SIG-M5 treated with dmso at 0.1 percent for 504 hours (cell line): ENCODE results near the gene TRIM46.

ENCODE experiments used
- DNase-seq: peaks from one replicate; lab custom pipeline; 2025; ENCODE audit not compliant: unreplicated experiment; lab: John Stamatoyannopoulos, UW

TRIM46 gene

GRCh38 chr1:155173478-155174323, at the start of gene TRIM46:
Gene TRIM46 (plus strand): TSS chr1:155173849. CDS start chr1:155173967, 118 bp downstream.
- DNase-seq = peak; percentile 68

GRCh38 chr1:155124503-155125463, 48.9 kb upstream of the TRIM46 start:
- no peak for DNase-seq

- DNase-seq = no peak
Measured at GRCh38 chr1:155125511-155125945, 48.1 kb upstream of the TRIM46 start.

GRCh38 chr1:155125946-155126555, 47.6 kb upstream of the TRIM46 start:
- DNase-seq = no peak

- DNase-seq = no peak
Measured at GRCh38 chr1:155126556-155127104, 47.0 kb upstream of the TRIM46 start.

GRCh38 chr1:155127105-155127966, 46.3 kb upstream of the TRIM46 start, which contains the start of gene EFNA1:
Gene EFNA1 (plus strand): TSS chr1:155127876. CDS start chr1:155127978, 102 bp downstream.
- peak; percentile 41 for DNase-seq

GRCh38 chr1:155127967-155128754, 45.5 kb upstream of the TRIM46 start:
- DNase-seq = no peak

- DNase-seq = no peak
Measured at GRCh38 chr1:155128755-155129473, 44.7 kb upstream of the TRIM46 start.

- DNase-seq = no peak
Measured at GRCh38 chr1:155130272-155131006, 43.2 kb upstream of the TRIM46 start.

- no peak for DNase-seq
Measured at GRCh38 chr1:155131285-155131684, 42.4 kb upstream of the TRIM46 start.

- no peak for DNase-seq
Measured at GRCh38 chr1:155131856-155132255, 41.8 kb upstream of the TRIM46 start.

- no peak for DNase-seq
Measured at GRCh38 chr1:155133799-155134281, 39.8 kb upstream of the TRIM46 start.

- no peak for DNase-seq
Measured at GRCh38 chr1:155134322-155134721, 39.3 kb upstream of the TRIM46 start.

GRCh38 chr1:155134880-155135414, 38.7 kb upstream of the TRIM46 start:
- DNase-seq = peak; percentile 82

- peak; percentile 90 for DNase-seq
Measured at GRCh38 chr1:155135415-155136028, 38.1 kb upstream of the TRIM46 start, which contains the start of gene SLC50A1. Gene SLC50A1 (plus strand): TSS chr1:155135852. CDS start chr1:155135912, 60 bp downstream.

GRCh38 chr1:155136748-155137147, 36.9 kb upstream of the TRIM46 start:
- no peak for DNase-seq
